ENCODE data around the gene GABBR2. TPM values are rescaled to one million over a fixed set of nuclear protein-coding genes. Genes with fewer than 3 reads are reported as not detected.

The GABBR2 gene
- total RNA-seq, 3 donors from 2014 or later: not detected

DNA sequence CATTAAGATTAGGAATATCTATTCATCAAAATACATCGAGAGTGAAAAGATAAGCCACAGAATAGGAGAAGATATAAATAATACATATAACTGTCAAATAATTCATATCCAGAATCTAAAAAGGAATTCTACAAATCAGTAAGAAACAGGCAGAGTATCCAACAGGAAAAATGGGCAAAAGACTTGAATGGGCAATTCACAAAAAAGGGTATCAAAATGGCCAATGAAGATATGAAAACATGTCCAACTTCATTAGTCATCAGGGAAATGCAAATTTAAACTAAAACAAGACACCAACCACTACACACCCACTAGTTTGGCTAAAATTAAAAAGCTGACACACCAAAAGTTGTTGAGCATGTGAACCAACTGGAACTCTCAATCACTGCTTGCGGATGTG is 246.4 kb downstream of the GABBR2 start:
- H3K36me3 ChIP-seq: no peaks in the 10 kb centered on the region
- TF ChIP-seq, protein P1, sequence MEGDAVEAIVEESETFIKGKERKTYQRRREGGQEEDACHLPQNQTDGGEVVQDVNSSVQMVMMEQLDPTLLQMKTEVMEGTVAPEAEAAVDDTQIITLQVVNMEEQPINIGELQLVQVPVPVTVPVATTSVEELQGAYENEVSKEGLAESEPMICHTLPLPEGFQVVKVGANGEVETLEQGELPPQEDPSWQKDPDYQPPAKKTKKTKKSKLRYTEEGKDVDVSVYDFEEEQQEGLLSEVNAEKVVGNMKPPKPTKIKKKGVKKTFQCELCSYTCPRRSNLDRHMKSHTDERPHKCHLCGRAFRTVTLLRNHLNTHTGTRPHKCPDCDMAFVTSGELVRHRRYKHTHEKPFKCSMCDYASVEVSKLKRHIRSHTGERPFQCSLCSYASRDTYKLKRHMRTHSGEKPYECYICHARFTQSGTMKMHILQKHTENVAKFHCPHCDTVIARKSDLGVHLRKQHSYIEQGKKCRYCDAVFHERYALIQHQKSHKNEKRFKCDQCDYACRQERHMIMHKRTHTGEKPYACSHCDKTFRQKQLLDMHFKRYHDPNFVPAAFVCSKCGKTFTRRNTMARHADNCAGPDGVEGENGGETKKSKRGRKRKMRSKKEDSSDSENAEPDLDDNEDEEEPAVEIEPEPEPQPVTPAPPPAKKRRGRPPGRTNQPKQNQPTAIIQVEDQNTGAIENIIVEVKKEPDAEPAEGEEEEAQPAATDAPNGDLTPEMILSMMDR (IDR thresholded peaks at IDR 0.05): no peak
- no peak for TF ChIP-seq POLR2A (IDR thresholded peaks at IDR 0.05)
- TF ChIP-seq POLR2AphosphoS5 (IDR thresholded peaks at IDR 0.05): no peak
- no peaks in the 10 kb centered on the region for H3K27me3 ChIP-seq
- no peak overlapping the region for H3K27ac ChIP-seq
- intact Hi-C loops (cut with DNase I; ENCODE audit: low total_unique reads): no loop called here
- DNase-seq (ENCODE audit: low spot score in 2 of 2): no peak
- H3K4me3 ChIP-seq: no peak overlapping the region
- no peaks in the 10 kb centered on the region for H3K4me1 ChIP-seq
- peaks cover 18 to 30% of the 10 kb centered on the region in 2 donors for H3K9me3 ChIP-seq

GRCh38 chr9:98460704-98461103 is 248.0 kb downstream of the GABBR2 start:
- no peak overlapping the region for H3K4me3 ChIP-seq
- H3K27me3 ChIP-seq: no peaks in the 10 kb centered on the region
- H3K9me3 ChIP-seq: peaks cover 18 to 30% of the 10 kb centered on the region in 2 donors
- DNase-seq (ENCODE audit: low spot score in 2 of 2): no peak
- intact Hi-C loops (cut with DNase I; ENCODE audit: low total_unique reads): no loop called here
- H3K4me1 ChIP-seq: peaks cover 0 to 7% of the 10 kb centered on the region in 2 donors
- TF ChIP-seq, protein P1 (IDR thresholded peaks at IDR 0.05): no peak
- TF ChIP-seq POLR2A (IDR thresholded peaks at IDR 0.05): no peak
- no peaks in the 10 kb centered on the region for H3K36me3 ChIP-seq
- no peak overlapping the region for H3K27ac ChIP-seq

GRCh38 chr9:98457726-98458370 is 250.9 kb downstream of the GABBR2 start:
- Histone ChIP-seq H3K36me3 (no peaks in the 10 kb centered on the region), H3K4me1 (peaks cover 0 to 9% of the 10 kb centered on the region in 2 donors), H3K9me3 (peaks cover 18 to 30% of the 10 kb centered on the region in 2 donors), H3K4me3 (no peak overlapping the region), H3K27me3 (no peaks in the 10 kb centered on the region), H3K27ac (no peak overlapping the region)
- intact Hi-C loops (cut with DNase I; ENCODE audit: low total_unique reads): no loop called here
- no peak for DNase-seq (ENCODE audit: low spot score in 2 of 2)
- TF ChIP-seq POLR2AphosphoS5 (IDR thresholded peaks at IDR 0.05): no peak

GRCh38 chr9:98456156-98456613 is 252.6 kb downstream of the GABBR2 start:
- Histone ChIP-seq H3K4me3 (no peak overlapping the region), H3K4me1 (peaks cover 0 to 9% of the 10 kb centered on the region in 2 donors), H3K27me3 (no peaks in the 10 kb centered on the region), H3K27ac (no peak overlapping the region), H3K9me3 (peaks cover 11 to 15% of the 10 kb centered on the region in 2 donors), H3K36me3 (no peaks in the 10 kb centered on the region)
- TF ChIP-seq, protein P1 (IDR thresholded peaks at IDR 0.05): no peak
- no peak for TF ChIP-seq POLR2AphosphoS5 (IDR thresholded peaks at IDR 0.05)
- TF ChIP-seq POLR2A (IDR thresholded peaks at IDR 0.05): no peak
- DNase-seq (ENCODE audit: low spot score in 2 of 2): no peak
- intact Hi-C loops (cut with DNase I; ENCODE audit: low total_unique reads): no loop called here

- H3K4me1 ChIP-seq: peaks cover 0 to 9% of the 10 kb centered on the region in 2 donors
- intact Hi-C loops (cut with DNase I; ENCODE audit: low total_unique reads): no loop called here
- peak in 1 of 2 donors; percentile 34 for DNase-seq (ENCODE audit: low spot score in 2 of 2)
Observed at GRCh38 chr9:98455256-98456155, 253.2 kb downstream of the GABBR2 start.

More at GRCh38 chr9:98455256-98456155, 253.2 kb downstream of the GABBR2 start:
- no peak for TF ChIP-seq POLR2A (IDR thresholded peaks at IDR 0.05)
- no peak for TF ChIP-seq POLR2AphosphoS5 (IDR thresholded peaks at IDR 0.05)
- TF ChIP-seq, protein P1 (IDR thresholded peaks at IDR 0.05): no peak
- no peaks in the 10 kb centered on the region for H3K36me3 ChIP-seq
- no peak overlapping the region for H3K27ac ChIP-seq
- H3K9me3 ChIP-seq: peaks cover 5 to 8% of the 10 kb centered on the region in 2 donors
- H3K4me3 ChIP-seq: no peak overlapping the region
- H3K27me3 ChIP-seq: no peaks in the 10 kb centered on the region

All from breast epithelium (tissue), 4 donors.